Nephron progenitor cell (in vitro differentiated cells): ENCODE data around the gene PAOX.

Experiments used
- DNase-seq: peaks from one replicate; pipeline ENCODE4 v3.0.0; 2021
- H3K27ac Mint-ChIP-seq: 2 replicates; pipeline ENCODE4 v1.8.0; 2021; ENCODE audit warnings: mild to moderate bottlenecking, moderate library complexity, mixed read lengths
- H3K27me3 Mint-ChIP-seq: 2 replicates; pipeline ENCODE4 v1.8.0; 2021; ENCODE audit warnings: mild to moderate bottlenecking, low read depth, mixed read lengths; ENCODE audit not compliant: poor library complexity
- H3K36me3 Mint-ChIP-seq: 2 replicates; pipeline ENCODE4 v1.8.0; 2021; ENCODE audit warnings: low read depth, mixed read lengths
- H3K4me1 Mint-ChIP-seq: 2 replicates; pipeline ENCODE4 v1.8.0; 2021; ENCODE audit warnings: mixed read lengths
- H3K4me3 Mint-ChIP-seq: 2 replicates; pipeline ENCODE4 v1.8.0; 2021; ENCODE audit warnings: mild to moderate bottlenecking, moderate library complexity, mixed read lengths
- H3K9me3 Mint-ChIP-seq: 2 replicates; pipeline ENCODE4 v1.8.0; 2021; ENCODE audit warnings: mild to moderate bottlenecking, moderate library complexity, mixed read lengths
- TF ChIP-seq, protein P1 (sequence below): fragments of 200-600 bp; sonication (generic); IDR thresholded peaks from 2 replicates; pipeline ENCODE4 v1.5.0; 2021; ENCODE audit warnings: antibody characterized with exemption

The PAOX gene

DNA sequence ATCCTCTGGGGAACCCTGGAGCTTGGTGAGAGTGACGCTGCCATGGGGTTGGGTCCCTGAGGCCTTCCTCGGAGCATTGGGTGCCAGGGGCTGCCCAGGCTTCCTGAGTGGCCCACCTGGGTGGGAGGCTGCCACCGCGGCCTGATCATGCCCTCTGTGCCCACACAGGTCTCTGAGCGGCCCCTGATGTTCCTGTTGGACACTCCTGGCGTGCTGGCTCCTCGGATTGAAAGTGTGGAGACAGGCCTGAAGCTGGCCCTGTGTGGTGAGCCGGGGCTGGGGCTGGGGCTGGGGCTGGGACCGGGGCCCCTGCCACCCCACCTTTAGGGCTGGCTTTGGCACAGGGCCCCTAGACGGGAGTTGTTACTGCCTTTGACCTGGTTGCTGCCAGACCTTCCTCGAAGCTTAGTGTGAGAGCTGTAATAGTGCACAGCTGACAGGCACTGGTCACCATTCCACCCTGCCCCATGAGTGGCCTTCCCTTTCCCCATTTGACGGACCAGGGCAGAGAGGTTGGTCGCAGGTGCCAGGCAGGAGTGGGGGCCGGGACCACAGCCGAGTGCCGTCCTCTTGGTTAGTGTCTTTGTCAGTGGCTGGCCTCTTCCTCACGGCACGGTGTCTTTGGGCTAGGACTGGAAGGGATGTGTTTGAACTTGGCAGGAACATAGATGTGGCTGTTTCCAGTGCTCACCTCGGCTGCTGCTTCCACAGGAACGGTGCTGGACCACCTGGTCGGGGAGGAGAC is 23.1 kb downstream of the PAOX start:
- Mint-ChIP-seq H3K27me3 (peaks cover 3% of the 10 kb centered on the region), H3K4me3 (no peak overlapping the region), H3K9me3 (peaks cover 7% of the 10 kb centered on the region), H3K36me3 (peaks cover 93% of the 10 kb centered on the region), H3K4me1 (peaks cover 4% of the 10 kb centered on the region), H3K27ac (no peak overlapping the region)
- DNase-seq = no peak
- TF ChIP-seq, protein P1, sequence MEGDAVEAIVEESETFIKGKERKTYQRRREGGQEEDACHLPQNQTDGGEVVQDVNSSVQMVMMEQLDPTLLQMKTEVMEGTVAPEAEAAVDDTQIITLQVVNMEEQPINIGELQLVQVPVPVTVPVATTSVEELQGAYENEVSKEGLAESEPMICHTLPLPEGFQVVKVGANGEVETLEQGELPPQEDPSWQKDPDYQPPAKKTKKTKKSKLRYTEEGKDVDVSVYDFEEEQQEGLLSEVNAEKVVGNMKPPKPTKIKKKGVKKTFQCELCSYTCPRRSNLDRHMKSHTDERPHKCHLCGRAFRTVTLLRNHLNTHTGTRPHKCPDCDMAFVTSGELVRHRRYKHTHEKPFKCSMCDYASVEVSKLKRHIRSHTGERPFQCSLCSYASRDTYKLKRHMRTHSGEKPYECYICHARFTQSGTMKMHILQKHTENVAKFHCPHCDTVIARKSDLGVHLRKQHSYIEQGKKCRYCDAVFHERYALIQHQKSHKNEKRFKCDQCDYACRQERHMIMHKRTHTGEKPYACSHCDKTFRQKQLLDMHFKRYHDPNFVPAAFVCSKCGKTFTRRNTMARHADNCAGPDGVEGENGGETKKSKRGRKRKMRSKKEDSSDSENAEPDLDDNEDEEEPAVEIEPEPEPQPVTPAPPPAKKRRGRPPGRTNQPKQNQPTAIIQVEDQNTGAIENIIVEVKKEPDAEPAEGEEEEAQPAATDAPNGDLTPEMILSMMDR = no peak

DNA sequence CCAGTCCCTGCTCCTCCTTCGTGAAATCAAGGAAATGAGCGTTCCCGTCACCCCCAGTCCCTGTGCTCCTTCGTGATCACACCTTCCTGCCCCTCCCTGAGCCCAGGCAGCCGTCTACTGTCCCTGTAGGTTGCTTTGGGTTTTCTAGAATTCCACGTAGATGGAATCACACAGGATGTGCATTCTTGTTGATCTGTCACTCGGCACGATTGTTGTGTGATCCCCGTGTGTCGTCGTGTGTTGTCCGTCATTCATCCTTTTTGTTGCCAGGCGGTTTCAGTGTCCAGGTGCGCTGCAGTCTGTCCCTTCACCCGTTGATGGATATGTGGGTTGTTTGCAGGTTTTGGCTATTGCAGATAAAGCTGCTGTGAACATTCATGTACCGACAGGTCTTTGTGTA is 24.3 kb downstream of the PAOX start:
- Mint-ChIP-seq H3K4me1 (no peaks in the 10 kb centered on the region), H3K27me3 (peaks cover 4% of the 10 kb centered on the region), H3K27ac (peak overlapping the region; percentile 53), H3K36me3 (peaks cover 93% of the 10 kb centered on the region), H3K9me3 (peaks cover 19% of the 10 kb centered on the region), H3K4me3 (no peak overlapping the region)
- TF ChIP-seq, protein P1 = no peak
- DNase-seq = no peak

DNA sequence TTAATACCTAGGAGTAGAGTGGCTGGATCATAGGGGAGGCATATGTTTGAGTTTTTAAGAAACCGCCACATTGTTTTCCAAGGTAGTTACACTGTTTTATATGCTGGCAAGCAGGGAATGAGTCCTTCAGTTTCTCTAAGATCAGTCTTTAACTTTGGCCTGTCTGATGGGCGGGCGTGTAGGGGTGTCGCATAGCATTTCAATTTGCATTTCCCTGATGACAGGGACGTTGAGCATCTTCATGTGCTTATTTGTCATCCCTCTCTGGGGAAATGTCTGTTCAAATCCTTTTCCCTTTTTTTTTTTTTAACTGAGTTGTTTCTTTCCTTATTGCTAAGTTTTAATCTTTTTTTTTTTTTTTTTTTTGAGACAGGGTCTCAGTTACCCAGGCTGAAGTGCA is 24.7 kb downstream of the PAOX start:
- H3K4me3 Mint-ChIP-seq = no peak overlapping the region
- peaks cover 23% of the 10 kb centered on the region for H3K9me3 Mint-ChIP-seq
- H3K27ac Mint-ChIP-seq = peak overlapping the region; percentile 53
- TF ChIP-seq, protein P1 = no peak
- peaks cover 93% of the 10 kb centered on the region for H3K36me3 Mint-ChIP-seq
- no peak for DNase-seq
- no peaks in the 10 kb centered on the region for H3K4me1 Mint-ChIP-seq
- H3K27me3 Mint-ChIP-seq = peaks cover 4% of the 10 kb centered on the region

- no peak for DNase-seq
- TF ChIP-seq, protein P1 = no peak
- H3K4me1 Mint-ChIP-seq = no peaks in the 10 kb centered on the region
- no peak overlapping the region for H3K4me3 Mint-ChIP-seq
- H3K9me3 Mint-ChIP-seq = peaks cover 38% of the 10 kb centered on the region
- H3K27ac Mint-ChIP-seq = peak overlapping the region; percentile 24
- peaks cover 96% of the 10 kb centered on the region for H3K36me3 Mint-ChIP-seq
- peaks cover 4% of the 10 kb centered on the region for H3K27me3 Mint-ChIP-seq
Measured at GRCh38 chr10:133405272-133405671, 26.2 kb downstream of the PAOX start.

GRCh38 chr10:133405844-133406527 is 26.9 kb downstream of the PAOX start:
- H3K4me1 Mint-ChIP-seq = no peaks in the 10 kb centered on the region
- H3K27ac Mint-ChIP-seq = no peak overlapping the region
- peaks cover 45% of the 10 kb centered on the region for H3K9me3 Mint-ChIP-seq
- TF ChIP-seq, protein P1 = no peak
- no peak for DNase-seq
- peaks cover 4% of the 10 kb centered on the region for H3K27me3 Mint-ChIP-seq
- peaks cover 97% of the 10 kb centered on the region for H3K36me3 Mint-ChIP-seq
- H3K4me3 Mint-ChIP-seq = no peak overlapping the region
